GM21526 (cell line): ENCODE measurements around the gene LIM2.

Experiments
- ATAC-seq: cut with Tn5 transposase; IDR thresholded peaks from one replicate; pipeline ENCODE4 v1.9.1; 2021; ENCODE audit warnings: moderate library complexity; ENCODE audit not compliant: unreplicated experiment, low FRiP score

Gene LIM2

DNA sequence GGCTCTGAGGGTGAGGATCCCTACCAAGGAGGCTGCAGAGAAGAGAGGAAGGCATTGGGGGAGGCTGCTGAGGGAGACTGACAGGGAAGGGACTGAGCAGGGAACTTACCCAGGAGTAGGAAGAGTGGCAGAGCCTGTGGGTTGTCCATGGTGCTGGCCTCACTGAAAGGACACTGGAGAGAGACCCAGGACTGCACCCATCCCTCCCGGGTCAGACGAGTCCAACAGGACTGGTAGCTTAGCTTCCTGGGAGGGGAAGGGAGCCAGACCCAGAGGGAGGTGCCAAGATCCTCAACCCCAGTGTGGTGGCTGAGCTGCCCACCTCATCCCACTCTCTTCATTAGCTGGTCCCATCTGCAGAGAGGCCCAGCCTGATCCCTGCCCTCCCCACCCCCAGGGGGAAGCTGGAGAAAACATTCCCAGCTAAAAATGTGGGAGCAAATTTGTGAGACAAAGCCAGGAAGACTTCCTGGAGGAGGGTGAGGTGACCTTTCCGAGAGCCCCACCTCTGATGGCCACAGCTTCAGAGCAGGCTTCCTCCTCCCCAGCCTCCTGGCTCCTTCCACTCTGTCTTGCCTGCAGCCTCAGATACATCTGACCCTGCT is 45.7 kb downstream of the LIM2 start, which contains the start of gene VSIG10L:
TSS of gene VSIG10L (minus strand) at position 164 of the 605 bp plus-strand sequence. CDS start at position 149, 15 bp downstream.
- ATAC-seq = no peak

DNA sequence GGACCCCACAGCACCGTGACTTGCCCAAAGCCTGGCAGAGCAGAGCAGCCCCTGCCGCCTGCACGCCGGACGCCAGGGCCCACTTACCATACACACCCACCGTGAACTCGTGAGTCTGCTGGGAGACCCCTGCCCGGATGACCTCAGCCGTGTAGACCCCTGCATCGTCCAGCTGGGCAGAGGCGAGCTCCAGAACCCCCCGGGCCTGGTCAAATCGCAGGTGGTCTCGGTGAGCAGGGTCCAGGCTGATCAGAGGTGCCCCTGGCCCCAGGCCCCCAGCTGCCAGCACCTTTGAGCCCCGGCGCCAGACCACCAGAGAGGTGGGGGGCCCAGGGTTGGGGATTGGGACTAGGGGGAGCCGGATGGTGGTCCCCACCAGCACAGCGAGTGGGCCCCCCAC is 46.7 kb downstream of the LIM2 start:
- no peak for ATAC-seq

DNA sequence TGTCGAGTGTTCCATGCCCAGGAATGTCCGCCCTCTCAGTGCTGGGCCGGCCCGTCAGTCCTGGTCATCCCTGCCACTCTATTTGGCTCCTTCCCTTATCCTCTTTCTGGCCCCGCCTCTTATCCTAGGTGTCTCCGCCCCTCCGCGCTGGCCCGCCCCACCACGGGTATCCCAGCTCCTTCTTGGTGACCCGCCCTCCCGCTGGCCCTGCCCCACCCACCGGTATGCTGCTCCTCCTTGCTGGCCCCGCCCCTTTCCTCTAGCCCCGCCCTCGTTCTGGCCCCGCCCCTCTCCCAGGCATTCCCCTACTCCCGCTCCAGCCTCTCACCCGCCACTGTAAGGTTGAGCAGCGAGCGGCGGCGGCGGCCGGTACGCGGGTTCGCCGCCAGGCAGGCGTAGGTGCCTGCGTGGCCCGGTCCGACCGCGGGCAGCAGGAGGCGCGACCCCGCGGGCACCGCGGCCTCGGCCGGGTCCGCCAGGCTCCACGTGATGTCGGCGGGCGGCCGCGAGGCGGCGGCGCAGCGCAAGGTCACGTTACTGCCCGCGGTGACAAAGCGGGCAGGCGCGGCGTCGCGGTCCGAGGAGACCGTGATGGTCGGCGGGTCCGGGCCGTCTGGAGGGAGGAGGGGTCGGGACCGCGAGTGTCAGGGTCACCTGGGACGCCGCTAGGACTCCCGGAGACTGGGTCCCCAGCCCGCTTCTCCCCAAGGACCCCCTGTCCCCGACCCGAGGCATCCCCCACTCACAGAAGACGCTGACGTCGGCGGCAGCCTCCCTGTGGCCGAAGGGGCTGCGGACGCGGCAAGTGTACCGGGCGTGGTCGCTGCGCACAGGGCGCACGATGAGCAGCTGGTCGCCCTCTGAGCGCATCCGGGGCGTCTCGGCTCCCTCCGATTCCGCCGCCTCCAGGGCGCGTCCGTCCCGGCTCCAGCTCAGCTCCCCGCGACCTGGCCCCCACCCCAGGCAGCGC is 47.8 kb downstream of the LIM2 start:
- peak; percentile 49 for ATAC-seq

DNA sequence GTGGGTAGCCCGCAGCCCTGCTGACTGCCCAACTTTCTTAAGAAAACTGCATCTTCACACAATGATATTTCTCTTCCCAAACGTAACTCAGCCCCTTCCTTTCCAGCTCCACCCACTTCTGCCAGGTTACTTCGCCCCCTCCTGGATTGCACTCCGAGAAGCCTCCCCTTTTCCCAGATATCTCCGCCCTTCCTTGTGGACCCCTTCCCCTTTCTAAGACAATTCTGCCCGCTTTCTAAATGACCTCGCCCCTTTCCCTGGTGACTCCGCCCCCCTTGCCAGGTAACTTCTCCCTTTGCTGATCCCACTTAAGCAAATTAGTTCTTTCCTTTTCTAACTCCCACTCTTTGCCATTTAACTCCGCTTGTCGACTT is 48.5 kb downstream of the LIM2 start:
- ATAC-seq = peak; percentile 1

DNA sequence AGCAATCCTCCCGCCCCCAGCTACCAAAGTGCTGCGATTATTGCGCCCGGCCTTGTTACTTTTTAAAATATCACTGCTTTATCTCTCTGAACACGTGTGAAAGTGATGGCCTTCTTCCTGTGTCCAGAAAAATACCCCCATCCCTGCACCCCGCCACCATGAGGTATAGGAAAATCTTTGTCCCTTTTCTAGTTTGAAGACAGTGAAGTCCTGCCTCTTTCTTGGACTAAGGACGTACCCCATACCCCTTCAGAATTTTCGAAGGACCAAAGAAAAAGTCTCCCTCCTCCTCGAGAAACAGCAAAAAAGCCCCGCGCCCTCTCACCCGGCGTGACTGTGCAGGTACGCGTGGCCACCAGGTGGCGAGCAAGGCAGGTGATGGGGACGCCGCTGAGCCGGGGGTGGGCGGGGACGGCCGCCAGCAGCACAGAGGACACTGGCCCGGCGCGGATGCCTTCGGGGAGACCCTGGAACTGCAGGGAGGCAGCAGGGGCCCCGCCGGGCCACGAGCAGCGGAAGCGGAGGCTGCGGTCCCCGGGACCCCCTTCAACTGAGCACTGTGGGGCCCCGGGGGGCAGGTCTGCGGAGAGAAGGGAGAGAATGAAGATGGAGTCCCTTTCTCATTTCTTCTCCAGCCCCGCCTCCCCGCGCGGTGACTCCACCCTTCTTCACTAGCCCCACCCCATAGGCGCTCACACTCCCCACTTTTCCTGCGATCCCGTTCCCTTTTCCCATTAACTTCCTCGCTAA is 49.0 kb downstream of the LIM2 start:
- peak; percentile 48 for ATAC-seq

DNA sequence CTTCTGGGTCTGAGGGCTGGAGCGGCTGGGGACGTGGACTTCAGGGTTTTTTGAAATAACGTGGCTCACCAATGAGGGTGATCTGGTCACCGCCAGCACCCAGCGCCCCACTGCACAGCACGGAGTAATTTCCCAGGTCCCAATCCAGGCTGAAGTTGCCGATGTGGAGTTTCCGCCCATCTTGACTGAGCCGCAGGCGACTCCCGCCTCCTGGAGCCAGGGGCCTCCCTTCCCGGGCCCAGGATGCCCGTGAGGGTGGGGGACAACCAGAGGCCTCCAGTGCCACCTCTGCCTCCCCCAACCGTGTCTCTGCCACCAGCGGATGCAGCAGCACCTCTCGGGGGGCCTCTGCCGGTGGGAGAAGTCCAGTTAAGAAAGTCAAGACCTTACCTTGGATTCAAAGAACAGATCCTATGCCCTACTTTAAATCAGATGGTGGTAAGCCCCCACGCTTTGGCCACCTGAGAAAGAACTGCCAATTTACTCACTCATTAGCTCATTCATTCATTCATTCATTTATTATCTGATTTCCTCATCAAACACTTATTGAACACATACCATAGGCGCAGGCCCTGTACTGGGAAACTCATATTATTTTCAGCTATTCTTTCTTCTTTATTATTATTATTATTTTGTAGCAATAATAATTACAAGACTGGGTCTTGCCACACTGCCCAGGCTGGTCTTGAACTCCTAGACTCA is 49.8 kb downstream of the LIM2 start:
- ATAC-seq = no peak

DNA sequence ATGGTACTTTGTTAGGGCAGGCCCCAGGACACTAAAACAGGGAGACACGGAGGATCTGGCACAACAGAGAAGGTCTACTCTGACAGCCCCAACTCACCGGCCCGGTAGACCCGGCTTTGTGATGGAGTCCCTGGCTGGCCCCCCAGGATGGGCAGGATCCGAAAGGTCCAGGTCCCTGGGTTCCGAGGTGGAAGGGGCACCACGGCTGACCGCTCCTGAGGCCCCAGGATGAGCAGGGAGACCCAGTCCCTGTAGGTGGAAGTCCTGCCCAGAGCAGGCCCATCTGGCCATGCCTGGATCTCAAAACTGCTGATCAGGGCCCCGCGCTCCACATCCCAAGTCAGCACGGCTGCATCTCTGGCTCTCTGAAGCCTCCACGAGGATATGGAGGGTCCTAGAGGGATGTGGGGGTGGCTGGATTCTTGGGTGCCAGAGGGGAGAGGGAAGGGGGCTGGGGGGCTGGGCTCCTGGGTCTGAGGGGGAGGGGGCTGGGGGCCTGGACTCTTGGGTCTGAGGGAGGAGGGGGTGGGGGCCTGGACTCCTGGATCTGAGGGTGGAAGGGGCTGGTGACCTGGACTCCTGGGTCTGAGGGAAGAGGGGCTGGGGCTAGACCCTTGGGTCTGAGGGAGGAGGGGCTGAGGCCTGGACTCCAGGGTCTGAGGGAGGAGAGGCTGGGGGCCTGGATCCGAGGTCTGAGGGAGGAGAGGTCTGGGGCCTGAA is 50.5 kb downstream of the LIM2 start:
- ATAC-seq = no peak

DNA sequence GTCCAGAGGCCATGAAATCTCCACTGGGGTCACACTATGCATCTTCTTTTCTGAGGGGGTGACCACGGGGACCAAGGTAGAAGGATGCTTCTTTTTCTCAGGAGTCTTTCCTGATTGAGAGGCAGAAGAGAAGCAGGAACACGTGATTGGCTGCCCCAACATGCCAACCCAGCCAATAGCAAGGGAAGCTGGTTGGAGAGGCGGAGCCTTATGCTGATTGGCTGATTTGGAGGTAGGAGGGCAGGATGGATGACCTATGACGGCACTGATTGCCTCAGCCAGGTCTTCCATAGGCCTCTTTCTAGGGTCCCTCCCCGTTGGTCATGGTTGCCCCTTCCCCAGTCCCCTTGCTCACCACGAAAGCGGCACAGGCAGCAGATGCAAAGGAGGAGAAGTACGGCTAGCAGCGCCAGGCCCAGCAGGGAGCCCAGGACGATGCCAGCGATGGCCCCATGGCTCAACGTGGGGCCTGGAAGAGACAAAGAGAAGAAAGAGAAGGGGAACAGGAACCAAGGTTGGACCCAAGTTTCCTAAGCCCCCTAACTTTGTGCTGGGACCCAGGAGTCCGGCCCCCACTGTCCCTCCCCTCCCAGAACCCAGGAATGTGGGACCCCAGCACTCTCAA is 53.8 kb downstream of the LIM2 start:
- ATAC-seq = no peak

DNA sequence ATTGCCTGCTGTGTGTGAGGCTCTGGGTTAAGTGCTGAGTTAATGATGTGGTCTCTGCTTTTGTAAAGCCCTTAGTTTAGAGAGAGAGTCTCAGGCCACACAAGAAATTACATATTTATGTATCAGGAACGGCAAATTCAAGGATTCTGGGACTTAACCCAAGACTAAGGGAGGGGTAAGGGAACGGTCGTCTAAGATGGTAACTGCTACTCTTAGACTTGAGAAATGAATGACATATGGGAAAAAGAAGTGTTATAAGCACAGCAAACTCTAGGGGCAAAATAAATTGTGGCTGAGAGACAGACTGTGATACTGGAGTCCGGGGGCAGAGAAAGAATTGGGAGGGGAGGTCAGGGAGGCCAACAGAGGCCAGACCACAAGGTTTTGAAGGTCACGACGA is 56.1 kb downstream of the LIM2 start:
- ATAC-seq = no peak

DNA sequence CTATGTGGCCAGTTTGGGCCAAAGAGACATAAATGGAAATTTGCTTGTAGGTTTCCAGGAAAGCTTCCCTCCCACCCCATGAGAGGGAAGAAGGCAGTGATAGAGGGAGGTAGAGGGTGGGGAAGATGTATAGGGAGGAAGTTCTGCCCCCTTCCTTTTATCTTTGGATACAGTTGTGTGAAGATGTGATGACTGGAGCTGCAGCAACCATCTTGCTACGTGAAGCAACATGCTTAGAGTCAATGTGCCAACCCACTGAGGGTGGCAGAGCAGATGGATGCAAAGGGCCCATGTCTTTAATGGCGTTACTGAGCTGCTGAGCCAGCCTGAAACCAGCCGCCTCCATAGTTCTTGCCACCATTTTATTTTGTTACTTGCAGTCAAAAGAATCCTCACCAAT is 56.6 kb downstream of the LIM2 start:
- ATAC-seq = no peak

DNA sequence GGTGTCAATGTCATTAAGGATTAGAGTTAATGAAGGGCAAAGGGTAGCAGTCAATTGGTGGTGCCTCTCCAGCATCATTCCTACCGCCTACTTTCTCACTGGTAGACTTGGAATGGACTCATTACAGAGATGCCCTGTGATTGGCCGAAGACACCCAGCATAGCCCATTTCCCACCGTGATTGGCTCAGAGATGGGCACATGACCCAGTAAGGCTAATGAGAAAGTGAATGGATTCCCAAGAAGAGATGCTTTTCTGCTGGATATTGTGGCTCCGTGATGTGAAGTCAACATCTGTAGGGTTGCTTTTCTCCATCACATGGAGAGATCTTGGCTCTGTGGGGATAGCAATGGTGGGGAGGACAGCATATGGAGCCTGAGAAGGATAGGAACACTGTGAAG is 57.4 kb downstream of the LIM2 start:
- ATAC-seq = no peak
